ENCODE results near the gene TNNI3K. TPM values are rescaled to one million over a fixed set of nuclear protein-coding genes. Genes with fewer than 3 reads are reported as not detected.

Gene TNNI3K
- total RNA-seq, 1 experiment from 2014 or later: 0.49 TPM

- no peak for TF ChIP-seq REST (IDR thresholded peaks at IDR 0.05; ENCODE audit: low read depth)
- no peak for TF ChIP-seq MAX (IDR thresholded peaks at IDR 0.05)
- TF ChIP-seq ZBTB33 (IDR thresholded peaks at IDR 0.05; ENCODE audit: extremely low read depth, insufficient replicate concordance, low read length): no peak
- TF ChIP-seq SIN3A (IDR thresholded peaks at IDR 0.05; ENCODE audit: low read depth): no peak
- TF ChIP-seq CBX3 (IDR thresholded peaks at IDR 0.05; ENCODE audit: low read depth): no peak
- no peak for TF ChIP-seq JUND (IDR thresholded peaks at IDR 0.05)
- no peak for TF ChIP-seq ZNF274 (IDR thresholded peaks at IDR 0.05; ENCODE audit: low read depth, low read length)
- no peak for TF ChIP-seq EZH2phosphoT487 (IDR thresholded peaks at IDR 0.05; ENCODE audit: borderline replicate concordance)
- no peak for TF ChIP-seq POLR2A (IDR thresholded peaks at IDR 0.05; ENCODE audit: borderline replicate concordance, extremely low read depth, insufficient read depth, insufficient read length)
Measured at GRCh38 chr1:74237787-74238186, 2.6 kb downstream of the TNNI3K start (continued).
